ENCODE measurements around the gene TSHR.

DNA sequence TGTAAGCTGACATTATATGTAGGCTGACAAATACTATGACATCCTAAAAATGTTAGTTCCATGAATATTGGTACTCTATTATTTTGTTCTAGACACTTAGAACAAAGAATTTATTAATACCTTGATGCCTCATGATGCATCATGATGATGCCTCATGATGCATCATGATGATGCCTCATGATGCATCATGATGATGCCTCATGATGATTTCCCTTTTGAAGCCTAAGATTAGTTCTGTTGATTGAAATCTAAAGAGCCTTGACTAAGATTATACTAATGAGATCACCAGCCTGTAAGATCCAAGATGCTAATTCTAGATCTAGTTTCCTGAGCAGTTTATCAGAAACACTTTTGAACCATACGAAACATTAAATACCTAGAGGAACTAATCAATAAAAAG is 9.2 kb upstream of the TSHR start:
- TF ChIP-seq, protein P1, sequence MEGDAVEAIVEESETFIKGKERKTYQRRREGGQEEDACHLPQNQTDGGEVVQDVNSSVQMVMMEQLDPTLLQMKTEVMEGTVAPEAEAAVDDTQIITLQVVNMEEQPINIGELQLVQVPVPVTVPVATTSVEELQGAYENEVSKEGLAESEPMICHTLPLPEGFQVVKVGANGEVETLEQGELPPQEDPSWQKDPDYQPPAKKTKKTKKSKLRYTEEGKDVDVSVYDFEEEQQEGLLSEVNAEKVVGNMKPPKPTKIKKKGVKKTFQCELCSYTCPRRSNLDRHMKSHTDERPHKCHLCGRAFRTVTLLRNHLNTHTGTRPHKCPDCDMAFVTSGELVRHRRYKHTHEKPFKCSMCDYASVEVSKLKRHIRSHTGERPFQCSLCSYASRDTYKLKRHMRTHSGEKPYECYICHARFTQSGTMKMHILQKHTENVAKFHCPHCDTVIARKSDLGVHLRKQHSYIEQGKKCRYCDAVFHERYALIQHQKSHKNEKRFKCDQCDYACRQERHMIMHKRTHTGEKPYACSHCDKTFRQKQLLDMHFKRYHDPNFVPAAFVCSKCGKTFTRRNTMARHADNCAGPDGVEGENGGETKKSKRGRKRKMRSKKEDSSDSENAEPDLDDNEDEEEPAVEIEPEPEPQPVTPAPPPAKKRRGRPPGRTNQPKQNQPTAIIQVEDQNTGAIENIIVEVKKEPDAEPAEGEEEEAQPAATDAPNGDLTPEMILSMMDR (IDR thresholded peaks at IDR 0.05), result no peak
- TF ChIP-seq POLR2A (IDR thresholded peaks at IDR 0.05), result no peak

All from heart left ventricle (tissue), 13 donors.